Measurements from ENCODE around the gene LGALS7B.

DNA sequence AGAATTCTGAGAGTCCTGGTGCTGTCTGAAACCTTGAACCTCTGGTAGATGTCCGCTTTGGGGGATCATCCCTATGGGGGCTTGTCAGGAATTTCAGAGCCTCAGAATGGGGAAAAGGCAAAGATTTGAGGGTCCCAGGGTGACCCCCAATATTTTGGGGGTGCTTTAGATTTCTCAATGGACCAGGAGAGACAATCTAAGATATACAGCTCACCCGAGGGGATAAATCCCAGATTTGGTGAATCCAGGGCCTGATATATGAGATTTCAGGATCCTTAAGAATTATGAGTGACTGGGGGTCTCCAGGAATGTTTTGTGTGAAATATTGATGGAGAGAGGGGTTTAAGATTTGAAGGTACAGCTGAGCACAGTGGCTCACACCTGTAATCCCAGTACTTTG lies 48.1 kb upstream of the LGALS7B start:
- TF ChIP-seq POLR2AphosphoS5 (IDR thresholded peaks at IDR 0.05) (no peak), EP300 (conservative IDR thresholded peaks at IDR 0.05; ENCODE audit: poor library complexity, severe bottlenecking) (no peak), TAF1 (IDR thresholded peaks at IDR 0.05; ENCODE audit: low read depth) (no peak), EZH2 (IDR thresholded peaks at IDR 0.05; ENCODE audit: borderline replicate concordance, insufficient read depth, low read length, poor library complexity, severe bottlenecking) (no peak), RAD21 (conservative IDR thresholded peaks at IDR 0.05) (no peak), REST (IDR thresholded peaks at IDR 0.05; ENCODE audit: borderline replicate concordance) (no peak), MXI1 (conservative IDR thresholded peaks at IDR 0.05; ENCODE audit: poor library complexity, severe bottlenecking) (no peak)
- TF ChIP-seq, protein P1, sequence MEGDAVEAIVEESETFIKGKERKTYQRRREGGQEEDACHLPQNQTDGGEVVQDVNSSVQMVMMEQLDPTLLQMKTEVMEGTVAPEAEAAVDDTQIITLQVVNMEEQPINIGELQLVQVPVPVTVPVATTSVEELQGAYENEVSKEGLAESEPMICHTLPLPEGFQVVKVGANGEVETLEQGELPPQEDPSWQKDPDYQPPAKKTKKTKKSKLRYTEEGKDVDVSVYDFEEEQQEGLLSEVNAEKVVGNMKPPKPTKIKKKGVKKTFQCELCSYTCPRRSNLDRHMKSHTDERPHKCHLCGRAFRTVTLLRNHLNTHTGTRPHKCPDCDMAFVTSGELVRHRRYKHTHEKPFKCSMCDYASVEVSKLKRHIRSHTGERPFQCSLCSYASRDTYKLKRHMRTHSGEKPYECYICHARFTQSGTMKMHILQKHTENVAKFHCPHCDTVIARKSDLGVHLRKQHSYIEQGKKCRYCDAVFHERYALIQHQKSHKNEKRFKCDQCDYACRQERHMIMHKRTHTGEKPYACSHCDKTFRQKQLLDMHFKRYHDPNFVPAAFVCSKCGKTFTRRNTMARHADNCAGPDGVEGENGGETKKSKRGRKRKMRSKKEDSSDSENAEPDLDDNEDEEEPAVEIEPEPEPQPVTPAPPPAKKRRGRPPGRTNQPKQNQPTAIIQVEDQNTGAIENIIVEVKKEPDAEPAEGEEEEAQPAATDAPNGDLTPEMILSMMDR (IDR thresholded peaks at IDR 0.05; ENCODE audit: poor library complexity, severe bottlenecking): no peak
